GM23338 (cell line): ENCODE data around the gene RGS3. TPM values are rescaled to one million over a fixed set of nuclear protein-coding genes. Genes with fewer than 3 reads are reported as not detected.
"Not testable (repeated sequence)": the region's sequence is repeated elsewhere in the genome, so short reads cannot be mapped to it uniquely, and the experiment has no call there.

Source experiments
- ATAC-seq: fragments of 200-7000 bp; cut with Tn5 transposase; 3 replicates; pipeline ENCODE4 v1.9.1; 2020
- DNase-seq: peaks from one replicate; pipeline ENCODE4 v3.0.0-alpha.2; 2015; ENCODE audit warnings: low spot score
- H2AFZ ChIP-seq: fragments of 200-600 bp; sonication (generic); 2 replicates; pipeline ENCODE4 v1.8.0; 2016; ENCODE audit warnings: antibody characterized with exemption, mild to moderate bottlenecking, moderate library complexity
- H3F3A ChIP-seq: fragments of 200-600 bp; sonication (generic); replicated peaks from 2 replicates; pipeline ENCODE4 v1.8.0; 2017; ENCODE audit warnings: antibody characterized with exemption, mixed run types, low read depth
- H3K27ac ChIP-seq: fragments of 200-600 bp; sonication (generic); 2 replicates; pipeline ENCODE4 v1.6.1; 2016; ENCODE audit warnings: low read depth
- H3K27me3 ChIP-seq: fragments of 200-600 bp; sonication (generic); 2 replicates; pipeline ENCODE4 v1.8.0; 2016; ENCODE audit warnings: mild to moderate bottlenecking, mixed run types, moderate library complexity; ENCODE audit not compliant: insufficient read depth
- H3K36me3 ChIP-seq: fragments of 200-600 bp; sonication (generic); 2 replicates; pipeline ENCODE4 v1.8.0; 2016; ENCODE audit warnings: mild to moderate bottlenecking; ENCODE audit not compliant: insufficient read depth
- H3K4me1 ChIP-seq: fragments of 200-600 bp; sonication (generic); 2 replicates; pipeline ENCODE4 v1.8.0; 2016; ENCODE audit warnings: mild to moderate bottlenecking, moderate library complexity; ENCODE audit not compliant: insufficient read depth
- H3K4me2 ChIP-seq: fragments of 200-600 bp; sonication (generic); 2 replicates; pipeline ENCODE4 v1.7.1; 2017; ENCODE audit warnings: mixed run types
- H3K4me3 ChIP-seq: fragments of 200-600 bp; sonication (generic); 2 replicates; pipeline ENCODE4 v1.6.1; 2016; ENCODE audit warnings: mixed run types
- H3K79me2 ChIP-seq: fragments of 200-600 bp; sonication (generic); replicated peaks from 2 replicates; pipeline ENCODE4 v1.8.0; 2017; ENCODE audit warnings: mild to moderate bottlenecking; ENCODE audit not compliant: insufficient read depth
- H3K9me2 ChIP-seq: fragments of 200-600 bp; sonication (generic); 2 replicates; pipeline ENCODE4 v1.8.0; 2017; ENCODE audit not compliant: insufficient read depth
- H4K20me1 ChIP-seq: fragments of 200-600 bp; sonication (generic); replicated peaks from 2 replicates; pipeline ENCODE4 v1.8.0; 2017; ENCODE audit warnings: mild to moderate bottlenecking; ENCODE audit not compliant: insufficient read depth
- H3K27ac Mint-ChIP-seq: 2 replicates; pipeline ENCODE4 v1.8.0; 2020; ENCODE audit warnings: inconsistent platforms, mild to moderate bottlenecking, moderate library complexity, mixed read lengths
- H3K27me3 Mint-ChIP-seq: 3 replicates; pipeline ENCODE4 v1.8.0; 2022; ENCODE audit warnings: low read depth, mild to moderate bottlenecking, moderate library complexity, mixed read lengths, inconsistent platforms; ENCODE audit not compliant: insufficient read depth, poor library complexity
- H3K36me3 Mint-ChIP-seq: 3 replicates; pipeline ENCODE4 v1.8.0; 2021; ENCODE audit warnings: low read depth, mild to moderate bottlenecking, inconsistent platforms, moderate library complexity, mixed read lengths
- H3K4me1 Mint-ChIP-seq: 3 replicates; pipeline ENCODE4 v1.8.0; 2020; ENCODE audit warnings: mild to moderate bottlenecking, inconsistent platforms, mixed read lengths
- H3K4me3 Mint-ChIP-seq: 3 replicates; pipeline ENCODE4 v1.8.0; 2021; ENCODE audit warnings: moderate library complexity, mild to moderate bottlenecking, inconsistent platforms, mixed read lengths
- H3K9me3 Mint-ChIP-seq: 3 replicates; pipeline ENCODE4 v1.8.0; 2020; ENCODE audit warnings: moderate library complexity, mild to moderate bottlenecking, inconsistent platforms, mixed read lengths
- CTCF ChIP-seq, 2 experiments: fragments of 200-600 bp in 1 of 2; sonication (generic) in 1 of 2; conservative IDR thresholded peaks; 2 replicates each; pipeline versions ENCODE4 v1.5.1 to v1.6.1; 2016 to 2017; ENCODE audit warnings: antibody characterized with exemption in 2 of 2, low read depth in 2 of 2, mild to moderate bottlenecking in 2 of 2, moderate library complexity in 1 of 2
- ETS1 ChIP-seq: IDR thresholded peaks from 2 replicates; pipeline ENCODE4 v1.6.1; 2016; ENCODE audit warnings: antibody characterized with exemption
- EZH2phosphoT487 ChIP-seq: fragments of 200-600 bp; sonication (generic); IDR thresholded peaks from one replicate; pipeline ENCODE4 v1.8.1; 2018; ENCODE audit warnings: antibody characterized with exemption; ENCODE audit not compliant: unreplicated experiment
- NANOG ChIP-seq: IDR thresholded peaks from 2 replicates; pipeline ENCODE4 v1.6.1; 2016; ENCODE audit warnings: antibody characterized with exemption, borderline replicate concordance
- POLR2AphosphoS5 ChIP-seq: IDR thresholded peaks from 2 replicates; pipeline ENCODE4 v1.6.1; 2016; ENCODE audit warnings: antibody characterized with exemption, low read depth
- REST ChIP-seq: IDR thresholded peaks from one replicate; pipeline ENCODE4 v1.6.1; 2018; ENCODE audit warnings: antibody characterized with exemption; ENCODE audit not compliant: unreplicated experiment
- STAT1 ChIP-seq: IDR thresholded peaks from one replicate; pipeline ENCODE4 v1.6.1; 2016; ENCODE audit warnings: antibody characterized with exemption; ENCODE audit not compliant: unreplicated experiment
- ZNF331 ChIP-seq: fragments of 250-450 bp; sonication (Bioruptor Pico); IDR thresholded peaks from 2 replicates; pipeline ENCODE4 v1.5.0; 2020; ENCODE audit warnings: low read depth, mild to moderate bottlenecking, moderate library complexity
- polyA plus RNA-seq: library from polyadenylated mRNA; unstranded; fragments of >200 nt; fragmentation: Nextera tagmentation; extraction: Ambion mirVana; gene quantifications from 2 replicates; pipeline ENCODE4 v1.2.1, GENCODE V29; 2016
- total RNA-seq: library from RNA; depleted of rRNA; stranded (reverse); fragments of >200 nt; shearing (Covaris generic); gene quantifications from 2 replicates; pipeline ENCODE4 v1.2.3, GENCODE V29; 2014

RGS3 gene
- total and polyA plus RNA-seq, 2 experiments from 2014 or later, result 14.2 to 24.3 TPM

GRCh38 chr9:113548221-113549041 is 84.9 kb downstream of the RGS3 start:
- H3K36me3 Mint-ChIP-seq, result no peaks in the 10 kb centered on the region
- no peaks in the 10 kb centered on the region for H3K79me2 ChIP-seq
- 0 out of 2 replicates have a peak, but pooled peaks cover 6% of the 10 kb centered on the region for H3K4me1 ChIP-seq
- no peaks in the 10 kb centered on the region for H3K9me2 ChIP-seq
- TF ChIP-seq ZNF331 (CRISPR knock-in tag), result no peak
- no peak for TF ChIP-seq ETS1
- TF ChIP-seq CTCF (conservative IDR thresholded peaks at IDR 0.05; ENCODE audit: low read depth in 2 of 2), result no peak
- H3K4me3 Mint-ChIP-seq, result no peak overlapping the region
- no peak overlapping the region for H3K27ac ChIP-seq
- H3K4me2 ChIP-seq, result peak overlapping the region; percentile 48
- H3K27me3 Mint-ChIP-seq, result peaks cover 2% of the 10 kb centered on the region
- no peaks in the 10 kb centered on the region for H3K27me3 ChIP-seq
- DNase-seq, result peak; percentile 18
- H3K9me3 Mint-ChIP-seq, result no peaks in the 10 kb centered on the region
- peak overlapping the region; percentile 79 for H3K27ac Mint-ChIP-seq
- no peak overlapping the region for H2AFZ ChIP-seq
- no peaks in the 10 kb centered on the region for H4K20me1 ChIP-seq
- peaks cover 13% of the 10 kb centered on the region for H3K4me1 Mint-ChIP-seq
- ATAC-seq, result peak; percentile 81
- no peak overlapping the region for H3K4me3 ChIP-seq
- H3F3A ChIP-seq, result no peaks in the 10 kb centered on the region
- H3K36me3 ChIP-seq, result no peaks in the 10 kb centered on the region

- H3K9me2 ChIP-seq, ATAC-seq, H3F3A ChIP-seq, H3K27me3 ChIP-seq, H3K9me3 Mint-ChIP-seq, H3K27ac Mint-ChIP-seq, H2AFZ ChIP-seq, H3K36me3 ChIP-seq, H3K4me1 ChIP-seq, H4K20me1 ChIP-seq, H3K79me2 ChIP-seq, H3K36me3 Mint-ChIP-seq, H3K4me2 ChIP-seq, H3K4me3 Mint-ChIP-seq, H3K27ac ChIP-seq, DNase-seq, H3K27me3 Mint-ChIP-seq, H3K4me3 ChIP-seq: not testable (repeated sequence)
- peaks cover 13% of the 10 kb centered on the region for H3K4me1 Mint-ChIP-seq
Observed at GRCh38 chr9:113549892-113550291, 86.4 kb downstream of the RGS3 start.

GRCh38 chr9:113556877-113557593 is 93.5 kb downstream of the RGS3 start:
- Mint-ChIP-seq H3K4me3 (no peak overlapping the region), H3K9me3 (no peaks in the 10 kb centered on the region), H3K27ac (no peak overlapping the region), H3K27me3 (peaks cover 6% of the 10 kb centered on the region), H3K4me1 (no peaks in the 10 kb centered on the region), H3K36me3 (no peaks in the 10 kb centered on the region)
- Histone ChIP-seq H2AFZ (no peak overlapping the region), H3K4me1 (no peaks in the 10 kb centered on the region), H3K27ac (no peak overlapping the region), H3K36me3 (no peaks in the 10 kb centered on the region), H3K4me2 (no peak overlapping the region), H3K27me3 (no peaks in the 10 kb centered on the region), H3K79me2 (no peaks in the 10 kb centered on the region), H4K20me1 (no peaks in the 10 kb centered on the region), H3K9me2 (no peaks in the 10 kb centered on the region), H3K4me3 (no peak overlapping the region), H3F3A (no peaks in the 10 kb centered on the region)
- DNase-seq (no peak), ATAC-seq (no peak)
- TF ChIP-seq REST (no peak), EZH2phosphoT487 (no peak), POLR2AphosphoS5 (no peak), NANOG (no peak), STAT1 (no peak), ZNF331 (CRISPR knock-in tag) (no peak), CTCF (conservative IDR thresholded peaks at IDR 0.05; ENCODE audit: low read depth in 2 of 2) (no peak)
